K562 (cell line): Measurements from ENCODE around the gene ALX3. TPM values are rescaled to one million over a fixed set of nuclear protein-coding genes. Genes with fewer than 3 reads are reported as not detected.

Source experiments
- ATF1 ChIP-seq, 2 experiments: fragments of 450-650 bp in 1 of 2; IDR thresholded peaks; 2 replicates each; pipeline ENCODE4 v1.6.1; 2016; ENCODE audit warnings: missing compliant biosample characterization in 1 of 2, missing genetic modification characterization in 1 of 2
- CBX3 ChIP-seq, 2 experiments: IDR thresholded peaks; 1 replicate in 1 of 2; 2 replicates in 1 of 2; pipeline ENCODE4 v1.6.1; 2012; ENCODE audit warnings: inconsistent platforms in 2 of 2, low read length in 2 of 2, borderline replicate concordance in 1 of 2, control low read depth in 1 of 2
- CC2D1A ChIP-seq: fragments of 450-650 bp; IDR thresholded peaks from 2 replicates; pipeline ENCODE4 v1.6.1; 2017; ENCODE audit warnings: mild to moderate bottlenecking
- CSDE1 ChIP-seq, 2 experiments: fragments of 450-650 bp; IDR thresholded peaks; 2 replicates each; pipeline ENCODE4 v1.6.1; 2016; ENCODE audit warnings: mild to moderate bottlenecking in 1 of 2
- CTCFL ChIP-seq: IDR thresholded peaks from 2 replicates; pipeline ENCODE4 v1.6.1; 2011; ENCODE audit warnings: borderline replicate concordance, low read depth, mild to moderate bottlenecking, moderate library complexity, low read length; ENCODE audit not compliant: insufficient read depth, poor library complexity, severe bottlenecking
- DACH1 ChIP-seq: fragments of 450-650 bp; IDR thresholded peaks from 2 replicates; pipeline ENCODE4 v1.6.1; 2018; ENCODE audit not compliant: partially characterized antibody
- HEY1 ChIP-seq: fragments of 250-450 bp; sonication (Bioruptor Pico); IDR thresholded peaks from 2 replicates; pipeline ENCODE4 v1.5.0; 2020; ENCODE audit warnings: mild to moderate bottlenecking, moderate library complexity, borderline replicate concordance
- L3MBTL2 ChIP-seq: fragments of 450-650 bp; IDR thresholded peaks from 2 replicates; pipeline ENCODE4 v1.6.1; 2016; ENCODE audit warnings: mild to moderate bottlenecking, moderate library complexity
- MAZ ChIP-seq, 2 experiments: fragments of 450-650 bp in 1 of 2; sonication (generic) in 1 of 2; formaldehyde crosslinking; IDR thresholded peaks in 1 of 2; conservative IDR thresholded peaks in 1 of 2; 2 replicates each; pipeline versions ENCODE4 v1.4.0 to v1.5.0; 2020; ENCODE audit warnings: mild to moderate bottlenecking in 1 of 2, missing genetic modification reagents in 1 of 2
- MTA3 ChIP-seq: fragments of 450-650 bp; formaldehyde crosslinking; IDR thresholded peaks from 2 replicates; pipeline ENCODE4 v1.6.1; 2017; ENCODE audit warnings: mild to moderate bottlenecking, borderline replicate concordance
- NR2C1 ChIP-seq, 2 experiments: fragments of 450-650 bp; IDR thresholded peaks; 2 replicates each; pipeline ENCODE4 v1.6.1; 2017; ENCODE audit warnings: mild to moderate bottlenecking in 2 of 2, antibody characterized with exemption in 1 of 2, inconsistent platforms in 1 of 2, missing compliant biosample characterization in 1 of 2, missing genetic modification characterization in 1 of 2
- PKNOX1 ChIP-seq: fragments of 450-650 bp; IDR thresholded peaks from 2 replicates; pipeline ENCODE4 v1.6.1; 2016
- RAD51 ChIP-seq: fragments of 450-650 bp; IDR thresholded peaks from 2 replicates; pipeline ENCODE4 v1.7.1; 2016; ENCODE audit warnings: low read depth, mild to moderate bottlenecking, borderline replicate concordance
- SMAD4 ChIP-seq: fragments of 250-450 bp; sonication (Bioruptor Pico); conservative IDR thresholded peaks from 2 replicates; pipeline ENCODE4 v1.8.0; 2021; ENCODE audit warnings: inconsistent platforms, mild to moderate bottlenecking, moderate library complexity
- SMC3 ChIP-seq: conservative IDR thresholded peaks from 2 replicates; pipeline ENCODE4 v1.6.1; 2011; ENCODE audit warnings: low read depth, low read length, improper control_type of control experiment; ENCODE audit not compliant: insufficient read depth
- ZBTB2 ChIP-seq: fragments of 450-650 bp; IDR thresholded peaks from 2 replicates; pipeline ENCODE4 v1.6.1; 2016; ENCODE audit warnings: antibody characterized with exemption
- ZFP36 ChIP-seq: fragments of 150-350 bp; IDR thresholded peaks from 2 replicates; pipeline ENCODE4 v1.6.1; 2018; ENCODE audit warnings: low read length, low read depth; ENCODE audit not compliant: partially characterized antibody
- ZNF518B ChIP-seq: fragments of 250-450 bp; sonication (Bioruptor Pico); IDR thresholded peaks from 2 replicates; pipeline ENCODE4 v1.5.0; 2021; ENCODE audit warnings: mild to moderate bottlenecking, moderate library complexity
- ZNF583 ChIP-seq: fragments of 250-450 bp; sonication (Bioruptor Pico); IDR thresholded peaks from 2 replicates; pipeline ENCODE4 v1.4.0; 2020
- polyA plus RNA-seq, 8 experiments: library from polyadenylated mRNA; depleted of rRNA in 4 of 8; stranded (reverse) in 5 of 8; unstranded in 3 of 8; fragments of >200 nt; fragmentation: Nextera tagmentation in 2 of 8; fragmentation: Illumina TruSeq in 1 of 8; extraction: Ambion mirVana in 2 of 8; extraction: Trizol in 1 of 8; gene quantifications; 2 replicates each; pipeline versions ENCODE4 v1.2.1 to v1.2.3, GENCODE V29; 2011 to 2014; ENCODE audit warnings: inconsistent platforms in 1 of 8, missing spikeins in 1 of 8
- total RNA-seq, 7 experiments: library from RNA; depleted of rRNA in 6 of 7; stranded (reverse); fragments of >200 nt in 6 of 7; fragmentation: Illumina TruSeq in 2 of 7; extraction: Trizol in 2 of 7; gene quantifications; 2 replicates each; pipeline versions ENCODE4 v1.2.1 to v1.2.3, GENCODE V29; 2011 to 2021; ENCODE audit warnings: low replicate concordance in 1 of 7

The ALX3 gene
- total and polyA plus RNA-seq, 9 of the 15 experiments (the other 6 are each of a cell fraction or from before 2014, with no cell fraction given) = not detected

- no peak for TF ChIP-seq ZNF518B (CRISPR knock-in tag)
- TF ChIP-seq CTCFL = peak; percentile 98
- TF ChIP-seq ZFP36 = no peak
- 0 out of 2 replicates have a peak, but pooled peaks have one; percentile 24 for TF ChIP-seq MTA3
- TF ChIP-seq ZNF583 (CRISPR knock-in tag) = no peak
- TF ChIP-seq PKNOX1 = no peak
- peak; percentile 28 to 52; a peak in 3 of 4 replicates for TF ChIP-seq MAZ (CRISPR knock-in tag; conservative IDR thresholded peaks at IDR 0.05 in 1 of 2, IDR thresholded peaks at IDR 0.05 in 1 of 2)
- TF ChIP-seq NR2C1 (IDR thresholded peaks at IDR 0.05) = peak; percentile 76
- peak; percentile 83 for TF ChIP-seq NR2C1 (tag; IDR thresholded peaks at IDR 0.05)
- TF ChIP-seq ATF1 (CRISPR knock-in tag; IDR thresholded peaks at IDR 0.05) = no peak
- TF ChIP-seq ATF1 (tag; IDR thresholded peaks at IDR 0.05) = peak; percentile 31; the same call in 1 of the 2 replicates
- no peak for TF ChIP-seq DACH1
- peak in 1 of 2 experiments; percentile 82; a peak in 1 of 3 replicates for TF ChIP-seq CBX3 (IDR thresholded peaks at IDR 0.05; ENCODE audit: borderline replicate concordance in 1 of 2, low read length in 2 of 2)
- TF ChIP-seq SMAD4 (CRISPR knock-in tag) = peak; percentile 27; the same call in 1 of the 2 replicates
- TF ChIP-seq SMC3 = peak; percentile 62
- no peak for TF ChIP-seq HEY1 (CRISPR knock-in tag)
- 0 out of 2 replicates have a peak, but pooled peaks have one; percentile 19 for TF ChIP-seq ZBTB2
- peak; percentile 50; the same call in 1 of the 2 replicates for TF ChIP-seq CC2D1A
- TF ChIP-seq L3MBTL2 = peak; percentile 22; the same call in 1 of the 2 replicates
- TF ChIP-seq RAD51 = no peak
- no peak for TF ChIP-seq CSDE1 (IDR thresholded peaks at IDR 0.05)
Measured at GRCh38 chr1:110060034-110060661, 10.3 kb downstream of the ALX3 start (continued).
